ENCODE data around the gene NMNAT1.
A peak's percentile ranks its signal among the peaks of the same experiment; 100 is the strongest.
"Not testable (repeated sequence)": the region's sequence is repeated elsewhere in the genome, so short reads cannot be mapped to it uniquely, and the experiment has no call there.

The NMNAT1 gene

DNA sequence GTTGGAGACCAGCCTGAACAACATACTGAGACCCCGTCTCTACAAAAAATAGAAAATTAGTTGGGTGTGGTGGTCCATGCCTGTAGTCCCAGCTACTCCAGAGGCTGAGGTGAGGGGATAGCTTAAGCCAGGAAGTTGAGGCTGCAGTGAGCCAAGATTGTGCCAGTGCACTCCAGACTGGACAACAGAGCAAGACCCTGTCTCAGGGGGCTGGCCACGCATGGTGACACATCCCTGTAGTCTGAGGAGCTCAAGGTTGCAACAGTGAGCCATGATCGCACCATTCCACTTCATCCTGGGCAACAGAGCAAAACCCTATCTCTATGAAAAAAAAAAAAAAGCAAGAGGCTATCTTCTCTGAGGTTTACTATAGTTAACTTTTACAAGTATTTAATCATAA is 76.8 kb downstream of the NMNAT1 start:
- DNase-seq (ENCODE audit: low read depth), result no peak

DNA sequence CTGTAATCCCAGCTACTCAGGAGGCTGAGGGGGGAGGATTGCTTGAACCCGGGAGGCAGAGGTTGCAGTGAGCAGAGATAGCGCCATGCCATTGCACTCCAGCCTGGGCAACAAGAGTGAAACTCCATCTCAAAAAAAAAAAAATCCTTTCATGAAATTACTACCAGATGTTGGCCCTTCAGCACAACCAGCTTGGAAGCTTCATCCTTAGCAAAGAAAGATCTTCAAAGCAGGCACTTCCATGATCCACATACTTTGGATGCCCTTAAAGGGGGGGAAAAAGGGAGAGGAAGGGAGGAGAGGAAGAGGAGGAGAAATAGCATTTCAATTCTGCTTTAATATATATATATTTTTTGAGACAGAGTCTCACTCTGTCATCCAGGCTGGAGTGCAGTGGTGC is 77.4 kb downstream of the NMNAT1 start:
- not testable (repeated sequence) for DNase-seq (ENCODE audit: low read depth)

GRCh38 chr1:10021992-10022391 is 78.7 kb downstream of the NMNAT1 start:
- not testable (repeated sequence) for DNase-seq (ENCODE audit: low read depth)

DNA sequence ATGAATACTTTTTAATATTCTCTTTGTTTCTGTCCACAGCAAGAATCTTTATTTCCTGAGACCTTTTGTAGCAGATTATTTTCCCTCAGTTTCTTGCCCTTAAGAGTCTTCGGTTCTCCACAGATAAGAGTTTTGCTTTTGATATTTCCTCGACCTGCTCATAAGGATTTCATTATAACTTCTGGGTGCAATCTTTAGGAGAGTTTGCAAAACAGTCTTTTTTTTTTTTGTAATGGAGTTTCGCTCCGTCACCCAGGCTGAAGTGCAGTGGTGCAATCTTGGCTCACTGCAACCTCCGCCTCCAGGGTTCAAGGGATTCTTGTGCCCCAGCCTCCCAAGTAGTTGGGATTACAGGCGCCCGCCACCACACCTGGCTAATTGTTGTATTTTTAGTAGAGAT is 79.4 kb downstream of the NMNAT1 start:
- DNase-seq (ENCODE audit: low read depth), result no peak

GRCh38 chr1:10025354-10025753 is 82.1 kb downstream of the NMNAT1 start:
- DNase-seq (ENCODE audit: low read depth), result no peak

GRCh38 chr1:10027027-10027426 is 83.8 kb downstream of the NMNAT1 start:
- no peak for DNase-seq (ENCODE audit: low read depth)

DNA sequence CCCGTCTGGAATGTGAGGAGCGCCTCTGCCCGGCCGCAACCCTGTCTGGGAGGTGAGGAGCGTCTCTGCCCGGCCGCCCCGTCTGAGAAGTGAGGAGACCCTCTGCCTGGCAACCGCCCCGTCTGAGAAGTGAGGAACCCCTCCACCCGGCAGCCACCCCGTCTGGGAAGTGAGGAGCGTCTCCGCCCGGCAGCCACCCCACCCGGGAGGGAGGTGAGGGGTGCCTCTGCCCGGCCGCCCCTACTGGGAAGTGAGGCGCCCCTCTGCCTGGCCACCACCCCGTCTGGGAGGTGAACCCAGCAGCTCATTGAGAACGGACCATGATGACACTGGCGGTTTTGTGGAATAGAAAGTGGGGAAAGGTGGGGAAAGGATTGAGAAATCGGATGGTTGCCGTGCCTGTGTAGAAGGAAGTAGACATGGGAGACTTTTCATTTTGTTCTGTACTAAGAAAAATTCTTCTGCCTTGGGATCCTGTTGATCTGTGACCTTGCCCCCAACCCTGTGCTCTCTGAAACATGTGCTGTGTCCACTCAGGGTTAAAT is 85.8 kb downstream of the NMNAT1 start:
- not testable (repeated sequence) for DNase-seq (ENCODE audit: low read depth)

DNA sequence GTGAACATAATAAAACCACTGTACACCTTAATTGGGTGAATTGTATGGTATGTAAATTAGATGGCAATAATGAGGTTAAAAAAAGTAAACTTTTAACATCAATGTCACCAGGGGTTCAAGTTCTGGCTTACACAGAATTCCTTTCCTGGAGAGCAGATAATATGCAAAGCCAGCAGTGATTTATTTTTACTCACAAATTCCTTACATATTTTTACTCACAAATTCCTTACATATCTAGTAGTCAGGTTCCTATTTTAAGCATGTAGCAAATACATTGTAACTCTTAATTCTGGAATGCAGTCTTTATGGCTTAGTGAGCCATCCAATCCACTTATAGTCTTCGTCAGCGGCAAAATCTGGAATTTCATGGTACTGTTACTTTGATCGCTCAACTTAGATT is 88.2 kb downstream of the NMNAT1 start:
- DNase-seq (ENCODE audit: low read depth), result no peak

GRCh38 chr1:10032590-10033358 is 89.5 kb downstream of the NMNAT1 start, which contains the start of gene UBE4B:
TSS of gene UBE4B (plus strand) at chr1:10032958. CDS start at chr1:10033671, 713 bp downstream.
- DNase-seq (ENCODE audit: low read depth), result peak; percentile 96

- no peak for DNase-seq (ENCODE audit: low read depth)
Measured at GRCh38 chr1:10033359-10033845, 90.1 kb downstream of the NMNAT1 start.
